Measurements from ENCODE around the gene DOC2A. TPM values are rescaled to one million over a fixed set of nuclear protein-coding genes. Genes with fewer than 3 reads are reported as not detected.
A peak's percentile ranks its signal among the peaks of the same experiment; 100 is the strongest.

DOC2A gene
- total RNA-seq, 6 donors from 2014 or later, result 1.2 to 11.0 (median 6.5) TPM

DNA sequence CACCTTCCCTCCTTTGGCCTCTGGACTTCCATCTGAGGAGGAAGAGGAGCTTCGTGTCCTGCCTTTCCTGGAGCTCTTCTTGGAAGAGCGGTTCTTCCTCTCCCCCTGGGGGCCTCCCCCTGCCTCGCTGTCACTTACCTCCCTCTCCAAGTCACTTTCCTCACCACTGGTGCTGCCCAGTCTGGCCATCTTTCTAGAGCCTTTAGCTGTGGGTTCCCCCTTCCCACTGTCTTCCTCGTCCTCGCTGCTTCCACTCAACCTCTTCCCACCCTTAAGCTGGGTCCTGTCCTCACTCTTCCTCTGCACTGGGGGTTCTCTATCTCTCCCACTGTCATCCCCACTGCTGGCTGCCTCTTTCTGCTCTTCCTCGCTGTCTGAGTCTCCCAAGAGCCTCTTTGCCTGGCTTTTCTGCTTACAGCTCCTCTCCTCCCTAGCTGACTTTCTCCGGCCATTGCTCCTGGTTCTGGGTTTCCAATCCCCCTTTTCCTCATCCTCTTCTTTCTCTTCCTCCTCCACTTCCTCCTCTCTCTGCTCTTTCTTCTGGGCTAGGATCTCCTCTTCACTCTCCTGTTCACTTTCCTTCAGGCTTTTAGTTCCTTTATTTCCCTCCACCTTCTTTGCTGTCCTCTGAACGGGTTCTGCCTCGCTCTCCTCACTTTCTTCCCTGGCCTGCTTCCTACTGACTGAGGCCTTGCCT, 16.8 kb downstream of the DOC2A start:
- TF ChIP-seq EP300 (IDR thresholded peaks at IDR 0.05) (no peak), POLR2A (IDR thresholded peaks at IDR 0.05) (no peak), POLR2AphosphoS5 (IDR thresholded peaks at IDR 0.05) (no peak)
- TF ChIP-seq, protein P1, sequence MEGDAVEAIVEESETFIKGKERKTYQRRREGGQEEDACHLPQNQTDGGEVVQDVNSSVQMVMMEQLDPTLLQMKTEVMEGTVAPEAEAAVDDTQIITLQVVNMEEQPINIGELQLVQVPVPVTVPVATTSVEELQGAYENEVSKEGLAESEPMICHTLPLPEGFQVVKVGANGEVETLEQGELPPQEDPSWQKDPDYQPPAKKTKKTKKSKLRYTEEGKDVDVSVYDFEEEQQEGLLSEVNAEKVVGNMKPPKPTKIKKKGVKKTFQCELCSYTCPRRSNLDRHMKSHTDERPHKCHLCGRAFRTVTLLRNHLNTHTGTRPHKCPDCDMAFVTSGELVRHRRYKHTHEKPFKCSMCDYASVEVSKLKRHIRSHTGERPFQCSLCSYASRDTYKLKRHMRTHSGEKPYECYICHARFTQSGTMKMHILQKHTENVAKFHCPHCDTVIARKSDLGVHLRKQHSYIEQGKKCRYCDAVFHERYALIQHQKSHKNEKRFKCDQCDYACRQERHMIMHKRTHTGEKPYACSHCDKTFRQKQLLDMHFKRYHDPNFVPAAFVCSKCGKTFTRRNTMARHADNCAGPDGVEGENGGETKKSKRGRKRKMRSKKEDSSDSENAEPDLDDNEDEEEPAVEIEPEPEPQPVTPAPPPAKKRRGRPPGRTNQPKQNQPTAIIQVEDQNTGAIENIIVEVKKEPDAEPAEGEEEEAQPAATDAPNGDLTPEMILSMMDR (IDR thresholded peaks at IDR 0.05), result no peak
- Histone ChIP-seq H3K9me3 (no peaks in the 10 kb centered on the region), H3K4me3 (peak overlapping the region in 2 of 4 donors; percentile 74 to 92), H3K36me3 (peaks cover 10 to 55% (median 39%) of the 10 kb centered on the region in 4 donors), H3K27ac (peak overlapping the region; percentile 88 to 92 (median 90)), H3K27me3 (no peaks in the 10 kb centered on the region), H3K4me1 (peaks cover 26 to 55% (median 44%) of the 10 kb centered on the region in 4 donors)
- DNase-seq (no peak), ATAC-seq (ENCODE audit: low FRiP score in 2 of 2) (no peak)
- 83 to 85% methylated on average over 9 of the region's 9 CpGs for WGBS, 2 donors

DNA sequence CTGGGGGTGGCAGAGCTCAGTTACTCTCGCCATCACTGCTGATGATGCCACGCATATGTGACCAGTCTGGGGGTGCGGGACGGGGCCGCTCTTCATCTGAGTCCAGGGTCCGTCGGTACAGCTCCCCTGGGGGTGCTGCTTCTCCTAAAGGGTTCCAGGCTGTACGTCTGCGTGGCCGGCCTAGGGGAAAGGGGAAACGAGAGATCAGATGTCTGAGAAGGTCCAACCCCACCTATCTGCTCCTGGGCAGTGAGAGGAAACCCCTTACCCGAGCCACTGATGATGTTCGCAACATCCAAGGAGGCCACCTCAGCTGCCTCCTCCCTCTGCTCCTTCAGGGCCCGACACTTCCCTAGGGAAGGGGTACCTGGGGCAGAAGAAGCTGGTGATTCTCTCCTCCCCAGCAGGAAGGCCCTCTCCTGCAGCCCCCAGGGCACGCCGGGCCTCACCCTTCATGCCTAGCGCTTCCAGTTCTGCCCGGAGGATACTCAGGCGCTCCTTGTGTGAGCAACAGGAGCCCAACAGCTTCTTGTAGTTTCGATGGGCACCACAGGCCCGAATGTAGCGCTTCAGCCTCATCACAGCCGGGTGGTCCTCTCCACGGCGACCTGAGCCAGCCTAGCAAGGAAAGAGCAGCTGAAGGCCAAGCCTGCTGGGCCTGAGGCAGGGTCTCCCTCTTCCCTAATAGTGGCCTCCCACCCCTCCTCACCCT, 17.5 kb downstream of the DOC2A start:
- DNase-seq, result no peak

DNA sequence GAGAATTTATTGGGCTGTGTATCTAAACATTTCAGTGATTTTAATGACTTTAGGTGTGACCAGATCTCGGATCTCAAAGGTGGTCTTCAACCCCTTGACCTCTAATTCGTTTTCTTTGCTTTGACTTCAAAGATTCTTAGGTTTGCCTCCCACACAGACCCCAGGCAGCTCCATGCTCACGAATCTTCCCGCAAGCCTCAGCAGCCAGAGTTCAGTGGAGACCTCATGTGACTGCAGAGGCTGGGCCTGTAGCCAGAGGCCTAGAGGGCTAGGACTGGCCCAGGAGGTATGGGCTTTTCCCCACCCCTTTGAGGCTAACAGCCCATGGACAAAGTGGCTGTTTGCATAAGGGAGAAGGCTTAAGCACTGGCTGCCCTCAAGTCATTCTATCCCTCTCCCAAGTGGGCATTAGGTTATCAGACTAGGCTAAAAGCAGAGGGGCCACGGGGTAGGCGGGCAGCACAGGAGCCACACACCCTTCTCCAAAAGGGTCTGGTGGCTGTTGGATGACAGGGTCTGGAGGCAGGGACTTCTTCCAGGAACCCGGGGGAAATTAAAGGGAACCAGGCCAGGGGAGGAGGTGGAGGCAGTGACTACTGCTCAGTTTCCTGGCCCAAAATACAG, 18.4 kb downstream of the DOC2A start:
- 62 to 63% methylated on average over 7 of the region's 7 CpGs for WGBS, 2 donors

More for the DNA sequence above, 17.5 kb downstream of the DOC2A start:
- Histone ChIP-seq H3K36me3 (peaks cover 10 to 60% (median 44%) of the 10 kb centered on the region in 4 donors), H3K4me1 (peaks cover 26 to 57% (median 47%) of the 10 kb centered on the region in 4 donors), H3K27ac (peak overlapping the region in 3 of 4 donors; percentile 20 to 92 (median 90)), H3K4me3 (no peak overlapping the region), H3K27me3 (no peaks in the 10 kb centered on the region), H3K9me3 (no peaks in the 10 kb centered on the region)
- WGBS, 2 donors, result 84 to 93% methylated on average over 13 to 25 of the region's 25 CpGs
- ATAC-seq (ENCODE audit: low FRiP score in 2 of 2), result no peak
- TF ChIP-seq POLR2A (IDR thresholded peaks at IDR 0.05), result no peak
- TF ChIP-seq, protein P1 (IDR thresholded peaks at IDR 0.05), result no peak
- no peak for TF ChIP-seq EP300 (IDR thresholded peaks at IDR 0.05)
- no peak for TF ChIP-seq POLR2AphosphoS5 (IDR thresholded peaks at IDR 0.05)

DNA sequence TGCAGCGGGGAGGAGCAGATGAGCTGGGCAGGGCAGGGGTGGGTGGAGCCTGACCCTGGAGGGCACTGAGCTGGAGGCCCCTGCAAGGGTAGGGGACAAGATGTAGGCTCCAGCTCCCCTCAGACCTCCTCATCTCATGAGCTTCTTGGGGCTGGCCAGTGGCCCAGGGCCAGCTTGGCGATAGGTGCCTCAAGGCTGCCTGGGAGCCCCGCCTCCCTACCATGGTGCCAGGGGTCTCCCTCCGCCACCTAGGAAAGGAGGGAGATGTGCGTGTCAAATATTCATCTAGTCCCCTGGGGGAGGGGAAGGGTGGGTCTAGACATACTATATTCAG, 19.3 kb downstream of the DOC2A start:
- peaks cover 20 to 73% (median 60%) of the 10 kb centered on the region in 4 donors for H3K36me3 ChIP-seq
- no peak for TF ChIP-seq EP300 (IDR thresholded peaks at IDR 0.05)
- no peak for TF ChIP-seq POLR2A (IDR thresholded peaks at IDR 0.05)
- TF ChIP-seq, protein P1 (IDR thresholded peaks at IDR 0.05), result no peak
- no peak for TF ChIP-seq POLR2AphosphoS5 (IDR thresholded peaks at IDR 0.05)
- ATAC-seq (ENCODE audit: low FRiP score in 2 of 2) (no peak), DNase-seq (no peak)
- no peaks in the 10 kb centered on the region for H3K27me3 ChIP-seq
- H3K27ac ChIP-seq, result peak overlapping the region; percentile 33 to 92 (median 70)
- WGBS, 2 donors, result 84 to 87% methylated on average over 4 to 5 of the region's 5 CpGs
- peaks cover 18 to 65% (median 51%) of the 10 kb centered on the region in 4 donors for H3K4me1 ChIP-seq
- H3K9me3 ChIP-seq, result no peaks in the 10 kb centered on the region
- no peak overlapping the region for H3K4me3 ChIP-seq

More for the DNA sequence above, 18.4 kb downstream of the DOC2A start:
- peaks cover 13 to 64% (median 51%) of the 10 kb centered on the region in 4 donors for H3K36me3 ChIP-seq
- no peak overlapping the region for H3K4me3 ChIP-seq
- peaks cover 26 to 64% (median 51%) of the 10 kb centered on the region in 4 donors for H3K4me1 ChIP-seq
- no peaks in the 10 kb centered on the region for H3K27me3 ChIP-seq
- DNase-seq (peak in 1 of 2 donors; percentile 81), ATAC-seq (ENCODE audit: low FRiP score in 2 of 2) (no peak)
- peak overlapping the region in 3 of 4 donors; percentile 65 to 92 (median 76) for H3K27ac ChIP-seq
- H3K9me3 ChIP-seq, result no peaks in the 10 kb centered on the region
- TF ChIP-seq, protein P1 (IDR thresholded peaks at IDR 0.05), result no peak
- TF ChIP-seq POLR2AphosphoS5 (IDR thresholded peaks at IDR 0.05), result no peak
- no peak for TF ChIP-seq POLR2A (IDR thresholded peaks at IDR 0.05)
- TF ChIP-seq EP300 (IDR thresholded peaks at IDR 0.05), result no peak
